ENCODE measurements around the gene PLIN1. TPM values are rescaled to one million over a fixed set of nuclear protein-coding genes. Genes with fewer than 3 reads are reported as not detected.

PLIN1 gene
- total RNA-seq, 1 experiment from 2014 or later = 0.30 TPM

DNA sequence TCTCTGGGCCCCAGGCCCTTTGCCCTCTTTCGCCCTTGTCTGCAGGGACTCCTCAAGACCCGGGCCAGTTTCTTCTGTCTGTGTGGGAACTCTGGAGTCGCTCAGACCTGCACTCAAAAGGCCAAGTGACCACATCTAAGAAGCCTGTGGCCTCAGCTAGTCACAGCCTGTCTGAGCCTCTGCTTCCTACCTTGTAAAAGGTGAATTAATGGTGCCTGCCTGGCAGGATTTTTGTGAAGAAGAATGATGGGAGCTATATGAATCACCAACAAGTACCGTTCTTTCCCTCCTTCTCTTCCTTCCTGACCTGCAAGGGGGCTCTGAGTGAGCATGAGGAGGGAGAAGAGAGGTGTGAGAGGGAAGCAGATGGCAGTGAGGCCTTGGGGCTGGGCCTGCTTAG is 7.5 kb downstream of the PLIN1 start:
- Histone ChIP-seq H3K27ac (ENCODE audit: low read depth, low read length, poor library complexity, severe bottlenecking) (no peak overlapping the region), H3K36me3 (ENCODE audit: insufficient read depth, low read length, poor library complexity, severe bottlenecking) (no peaks in the 10 kb centered on the region), H3K9me3 (ENCODE audit: low read depth, low read length, poor library complexity, severe bottlenecking) (no peaks in the 10 kb centered on the region), H3K4me1 (ENCODE audit: insufficient read depth, low read length, poor library complexity, severe bottlenecking) (no peaks in the 10 kb centered on the region), H3K27me3 (replicated peaks; ENCODE audit: insufficient read depth, low read depth, low read length, poor library complexity) (no peaks in the 10 kb centered on the region), H3K4me3 (ENCODE audit: low read depth, low read length, poor library complexity, severe bottlenecking) (no peak overlapping the region)
- POLR2A ChIA-PET (ENCODE audit: low non-redundant PET) = no interaction called here
- intact Hi-C loops (cut with micrococcal nuclease; ENCODE audit: unreplicated experiment) = no loop called here
- CTCF ChIA-PET = no interaction called here
- TF ChIP-seq EZH2 (IDR thresholded peaks at IDR 0.05; ENCODE audit: borderline replicate concordance, low read depth, low read length, poor library complexity, severe bottlenecking) = no peak
- TF ChIP-seq, protein P1, sequence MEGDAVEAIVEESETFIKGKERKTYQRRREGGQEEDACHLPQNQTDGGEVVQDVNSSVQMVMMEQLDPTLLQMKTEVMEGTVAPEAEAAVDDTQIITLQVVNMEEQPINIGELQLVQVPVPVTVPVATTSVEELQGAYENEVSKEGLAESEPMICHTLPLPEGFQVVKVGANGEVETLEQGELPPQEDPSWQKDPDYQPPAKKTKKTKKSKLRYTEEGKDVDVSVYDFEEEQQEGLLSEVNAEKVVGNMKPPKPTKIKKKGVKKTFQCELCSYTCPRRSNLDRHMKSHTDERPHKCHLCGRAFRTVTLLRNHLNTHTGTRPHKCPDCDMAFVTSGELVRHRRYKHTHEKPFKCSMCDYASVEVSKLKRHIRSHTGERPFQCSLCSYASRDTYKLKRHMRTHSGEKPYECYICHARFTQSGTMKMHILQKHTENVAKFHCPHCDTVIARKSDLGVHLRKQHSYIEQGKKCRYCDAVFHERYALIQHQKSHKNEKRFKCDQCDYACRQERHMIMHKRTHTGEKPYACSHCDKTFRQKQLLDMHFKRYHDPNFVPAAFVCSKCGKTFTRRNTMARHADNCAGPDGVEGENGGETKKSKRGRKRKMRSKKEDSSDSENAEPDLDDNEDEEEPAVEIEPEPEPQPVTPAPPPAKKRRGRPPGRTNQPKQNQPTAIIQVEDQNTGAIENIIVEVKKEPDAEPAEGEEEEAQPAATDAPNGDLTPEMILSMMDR (conservative IDR thresholded peaks at IDR 0.05; ENCODE audit: low read depth, low read length) = no peak
- no peak for DNase-seq (ENCODE audit: low spot score)
- no TSS peak for BruUV-seq (replicated peaks)

- POLR2A ChIA-PET (ENCODE audit: low non-redundant PET) = no interaction called here
- intact Hi-C loops (cut with micrococcal nuclease; ENCODE audit: unreplicated experiment) = no loop called here
- no peak overlapping the region for H3K27ac ChIP-seq (ENCODE audit: low read depth, low read length, poor library complexity, severe bottlenecking)
- no peaks in the 10 kb centered on the region for H3K36me3 ChIP-seq (ENCODE audit: insufficient read depth, low read length, poor library complexity, severe bottlenecking)
- no peak overlapping the region for H3K4me3 ChIP-seq (ENCODE audit: low read depth, low read length, poor library complexity, severe bottlenecking)
- no peaks in the 10 kb centered on the region for H3K9me3 ChIP-seq (ENCODE audit: low read depth, low read length, poor library complexity, severe bottlenecking)
- CTCF ChIA-PET = no interaction called here
- no peak for DNase-seq (ENCODE audit: low spot score)
- no peaks in the 10 kb centered on the region for H3K27me3 ChIP-seq (replicated peaks; ENCODE audit: insufficient read depth, low read depth, low read length, poor library complexity)
- H3K4me1 ChIP-seq (ENCODE audit: insufficient read depth, low read length, poor library complexity, severe bottlenecking) = no peaks in the 10 kb centered on the region
- BruUV-seq (replicated peaks) = no TSS peak
- TF ChIP-seq, protein P1 (conservative IDR thresholded peaks at IDR 0.05; ENCODE audit: low read depth, low read length) = no peak
- TF ChIP-seq EZH2 (IDR thresholded peaks at IDR 0.05; ENCODE audit: borderline replicate concordance, low read depth, low read length, poor library complexity, severe bottlenecking) = no peak
Measured at GRCh38 chr15:89670971-89671560, 8.1 kb downstream of the PLIN1 start.

DNA sequence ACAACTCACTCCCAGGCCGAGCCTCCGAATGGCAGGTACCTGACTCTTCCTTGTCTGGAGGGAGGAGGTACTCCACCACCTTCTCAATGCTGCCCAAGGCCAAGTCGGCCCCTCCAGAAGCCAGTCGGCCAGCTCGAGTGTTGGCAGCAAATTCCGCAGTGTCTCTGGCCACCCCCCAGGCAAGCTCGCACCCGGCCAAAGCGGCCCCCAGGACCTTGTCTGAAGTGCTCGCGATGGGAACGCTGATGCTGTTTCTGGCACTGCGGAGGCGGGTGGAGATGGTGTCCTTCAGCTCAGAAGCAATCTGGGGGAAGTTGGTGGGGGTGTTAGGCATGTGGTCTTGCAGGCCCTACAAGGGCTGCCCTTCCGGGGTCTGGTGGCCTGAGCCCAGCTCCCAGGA is 9.2 kb downstream of the PLIN1 start:
- Histone ChIP-seq H3K4me3 (ENCODE audit: low read depth, low read length, poor library complexity, severe bottlenecking) (no peak overlapping the region), H3K27ac (ENCODE audit: low read depth, low read length, poor library complexity, severe bottlenecking) (no peak overlapping the region), H3K4me1 (ENCODE audit: insufficient read depth, low read length, poor library complexity, severe bottlenecking) (peaks cover 3% of the 10 kb centered on the region), H3K36me3 (ENCODE audit: insufficient read depth, low read length, poor library complexity, severe bottlenecking) (no peaks in the 10 kb centered on the region), H3K9me3 (ENCODE audit: low read depth, low read length, poor library complexity, severe bottlenecking) (no peaks in the 10 kb centered on the region), H3K27me3 (replicated peaks; ENCODE audit: insufficient read depth, low read depth, low read length, poor library complexity) (peaks cover 5% of the 10 kb centered on the region)
- intact Hi-C loops (cut with micrococcal nuclease; ENCODE audit: unreplicated experiment) = no loop called here
- ChIA-PET POLR2A (ENCODE audit: low non-redundant PET) (no interaction called here), CTCF (no interaction called here)
- TF ChIP-seq, protein P1 (conservative IDR thresholded peaks at IDR 0.05; ENCODE audit: low read depth, low read length) = no peak
- no peak for TF ChIP-seq EZH2 (IDR thresholded peaks at IDR 0.05; ENCODE audit: borderline replicate concordance, low read depth, low read length, poor library complexity, severe bottlenecking)
- no TSS peak for BruUV-seq (replicated peaks)
- DNase-seq (ENCODE audit: low spot score) = no peak
